ENCODE measurements around the gene COL4A6.
A peak's percentile ranks its signal among the peaks of the same experiment; 100 is the strongest.

The COL4A6 gene

GRCh38 chrX:108199691-108200090 is 238.5 kb downstream of the COL4A6 start:
- no peak overlapping the region for H3K4me3 ChIP-seq (ENCODE audit: low read depth, low read length)
- TF ChIP-seq CTCF (IDR thresholded peaks at IDR 0.05; ENCODE audit: borderline replicate concordance, insufficient read depth, low read depth, low read length), result peak; percentile 66

- no peak for TF ChIP-seq CTCF (IDR thresholded peaks at IDR 0.05; ENCODE audit: borderline replicate concordance, insufficient read depth, low read depth, low read length)
- no peak overlapping the region for H3K4me3 ChIP-seq (ENCODE audit: low read depth, low read length)
Measured at GRCh38 chrX:108199041-108199440, 239.2 kb downstream of the COL4A6 start.

DNA sequence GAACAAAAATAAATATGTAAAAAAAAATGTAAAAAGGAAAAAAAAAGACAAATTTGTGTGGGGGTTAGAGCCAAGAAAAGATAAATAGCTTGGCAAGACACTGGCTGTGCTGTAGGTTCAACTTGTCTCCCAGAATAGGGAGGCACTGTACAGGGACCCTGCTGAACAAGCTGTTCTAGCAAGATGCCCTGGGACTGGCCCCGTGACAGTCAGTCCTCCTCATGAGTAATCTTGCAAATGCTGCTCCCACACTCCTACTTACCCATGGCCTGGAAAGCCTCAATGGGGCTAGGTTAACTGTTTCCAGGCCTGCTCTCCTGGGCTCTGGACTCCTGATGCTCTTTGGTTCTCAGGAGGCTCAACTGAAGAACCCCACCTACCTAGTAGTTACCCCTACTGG is 239.8 kb downstream of the COL4A6 start:
- no peak overlapping the region for H3K4me3 ChIP-seq (ENCODE audit: low read depth, low read length)
- no peak for TF ChIP-seq CTCF (IDR thresholded peaks at IDR 0.05; ENCODE audit: borderline replicate concordance, insufficient read depth, low read depth, low read length)

- no peak for TF ChIP-seq CTCF (IDR thresholded peaks at IDR 0.05; ENCODE audit: borderline replicate concordance, insufficient read depth, low read depth, low read length)
- H3K4me3 ChIP-seq (ENCODE audit: low read depth, low read length), result no peak overlapping the region
Measured at GRCh38 chrX:108186811-108187210, 251.4 kb downstream of the COL4A6 start.

- no peak for TF ChIP-seq CTCF (IDR thresholded peaks at IDR 0.05; ENCODE audit: borderline replicate concordance, insufficient read depth, low read depth, low read length)
- no peak overlapping the region for H3K4me3 ChIP-seq (ENCODE audit: low read depth, low read length)
Measured at GRCh38 chrX:108178143-108178498, 260.1 kb downstream of the COL4A6 start.

GRCh38 chrX:108177351-108178142 is 260.7 kb downstream of the COL4A6 start:
- TF ChIP-seq CTCF (IDR thresholded peaks at IDR 0.05; ENCODE audit: borderline replicate concordance, insufficient read depth, low read depth, low read length), result no peak
- H3K4me3 ChIP-seq (ENCODE audit: low read depth, low read length), result no peak overlapping the region

GRCh38 chrX:108173874-108174273 is 264.3 kb downstream of the COL4A6 start:
- TF ChIP-seq CTCF (IDR thresholded peaks at IDR 0.05; ENCODE audit: borderline replicate concordance, insufficient read depth, low read depth, low read length), result no peak
- no peak overlapping the region for H3K4me3 ChIP-seq (ENCODE audit: low read depth, low read length)

Data from GM12875 (cell line).